ENCODE results near the gene C3orf62.

The C3orf62 gene

GRCh38 chr3:49283997-49284396 lies 7.0 kb upstream of the C3orf62 start:
- H3K27ac ChIP-seq, result no peak overlapping the region
- TF ChIP-seq CTCF (conservative IDR thresholded peaks at IDR 0.05), result no peak

- H3K27ac ChIP-seq, result peak overlapping the region; percentile 81; the same call in 1 of the 2 replicates
- TF ChIP-seq CTCF (conservative IDR thresholded peaks at IDR 0.05), result no peak
Observed at GRCh38 chr3:49279376-49279775, 2.3 kb upstream of the C3orf62 start.

GRCh38 chr3:49278548-49278947 lies 1.5 kb upstream of the C3orf62 start:
- no peak for TF ChIP-seq CTCF (conservative IDR thresholded peaks at IDR 0.05)

GRCh38 chr3:49277383-49277775 lies 347 bp upstream of the C3orf62 start:
- no peak for TF ChIP-seq CTCF (conservative IDR thresholded peaks at IDR 0.05)
- peak overlapping the region; percentile 81 for H3K27ac ChIP-seq

More at GRCh38 chr3:49278548-49278947, 1.5 kb upstream of the C3orf62 start:
- peak overlapping the region; percentile 81 for H3K27ac ChIP-seq

GRCh38 chr3:49273825-49274532 lies 3.1 kb downstream of the C3orf62 start:
- no peak for TF ChIP-seq CTCF (conservative IDR thresholded peaks at IDR 0.05)
- H3K27ac ChIP-seq, result no peak overlapping the region

GRCh38 chr3:49271047-49271446 lies 6.0 kb downstream of the C3orf62 start:
- TF ChIP-seq CTCF (conservative IDR thresholded peaks at IDR 0.05), result no peak
- no peak overlapping the region for H3K27ac ChIP-seq

- H3K27ac ChIP-seq, result no peak overlapping the region
- TF ChIP-seq CTCF (conservative IDR thresholded peaks at IDR 0.05), result no peak
Observed at GRCh38 chr3:49270156-49270500, 6.9 kb downstream of the C3orf62 start.
